Measurements from ENCODE around the gene OMA1. TPM values are rescaled to one million over a fixed set of nuclear protein-coding genes. Genes with fewer than 3 reads are reported as not detected.
"Not testable (repeated sequence)": the region's sequence is repeated elsewhere in the genome, so short reads cannot be mapped to it uniquely, and the experiment has no call there.

The OMA1 gene
- 45.5 and 51.2 TPM in 2 replicates for total RNA-seq (2014; rRNA removed; shearing (Covaris generic))
- 22.2 and 23.5 TPM in 2 replicates for polyA plus RNA-seq (2015; cell fraction: cytosol; rRNA removed)
- polyA plus RNA-seq (2015; cell fraction: nucleus; rRNA removed), result 43.5 and 57.7 TPM in 2 replicates

DNA sequence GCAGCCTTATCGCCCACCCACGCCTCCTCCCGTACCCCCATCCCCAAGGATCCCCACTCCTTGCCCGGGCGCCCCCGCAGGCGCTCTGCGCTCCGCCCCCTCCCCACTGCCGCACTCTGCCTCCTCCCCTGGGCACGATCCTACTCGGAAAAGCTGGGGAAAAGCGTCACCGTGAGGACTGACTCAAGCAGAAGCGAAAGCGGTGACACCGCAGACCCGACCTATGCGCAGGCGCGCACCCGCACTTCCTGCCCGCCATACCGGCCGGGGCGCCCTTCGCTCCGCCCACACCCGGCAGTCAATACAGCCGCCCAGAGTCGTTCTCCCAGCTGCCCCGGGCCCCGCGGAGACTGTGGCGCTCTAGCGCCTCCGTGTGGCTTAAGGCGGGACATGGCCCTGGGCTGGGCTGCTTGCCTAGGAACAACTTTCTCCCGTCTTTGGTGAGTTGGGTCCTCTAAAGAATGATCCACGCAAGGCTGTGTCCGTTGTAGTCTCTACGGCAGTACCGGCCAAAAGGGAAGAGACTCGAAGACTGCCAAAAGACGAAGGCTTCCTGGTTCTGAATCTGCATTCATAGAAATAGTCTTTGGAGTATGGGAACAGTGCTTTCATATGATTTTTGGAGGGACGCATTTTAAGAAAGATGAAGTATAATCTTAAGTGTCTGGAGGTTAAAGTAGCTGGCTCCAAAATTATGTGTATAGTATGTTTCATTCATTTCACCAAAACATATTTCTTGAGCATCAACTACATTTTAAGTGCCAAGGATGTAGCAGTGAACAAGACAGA, at the start of gene OMA1:
TSS of gene OMA1 (minus strand) at position 207 of the 789 bp plus-strand sequence. CDS start 7,432 bp downstream, outside the sequence.
- peak; percentile 94 for DNase-seq (ENCODE audit: low read depth, low spot score)
- in situ Hi-C loops (cut with HindIII; ENCODE audit: low pct_unique_long_range_greater_than_20kb, low sequenced_read_pairs), result no loop called here

DNA sequence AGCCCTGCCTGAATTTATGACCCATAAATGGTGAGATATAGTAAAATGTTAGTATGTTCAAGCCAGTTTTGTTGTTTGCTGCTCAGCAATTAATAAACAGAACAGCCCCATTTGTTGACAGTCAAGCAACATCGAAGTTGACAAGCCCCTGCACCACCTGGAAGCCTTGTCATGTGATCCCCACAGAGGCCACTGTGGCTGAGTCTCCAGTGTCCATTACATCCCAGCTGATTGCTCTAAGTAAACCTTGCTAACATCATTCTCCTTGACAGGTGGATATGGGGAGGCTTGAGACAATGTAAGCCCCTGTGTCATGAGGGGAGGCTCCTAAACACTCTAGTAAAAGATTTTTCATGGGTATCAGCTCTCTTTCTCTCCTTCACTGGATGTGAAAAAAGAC, 48.0 kb upstream of the OMA1 start:
- in situ Hi-C loops (cut with HindIII; ENCODE audit: low pct_unique_long_range_greater_than_20kb, low sequenced_read_pairs), result no loop called here
- DNase-seq (ENCODE audit: low read depth, low spot score), result no peak

DNA sequence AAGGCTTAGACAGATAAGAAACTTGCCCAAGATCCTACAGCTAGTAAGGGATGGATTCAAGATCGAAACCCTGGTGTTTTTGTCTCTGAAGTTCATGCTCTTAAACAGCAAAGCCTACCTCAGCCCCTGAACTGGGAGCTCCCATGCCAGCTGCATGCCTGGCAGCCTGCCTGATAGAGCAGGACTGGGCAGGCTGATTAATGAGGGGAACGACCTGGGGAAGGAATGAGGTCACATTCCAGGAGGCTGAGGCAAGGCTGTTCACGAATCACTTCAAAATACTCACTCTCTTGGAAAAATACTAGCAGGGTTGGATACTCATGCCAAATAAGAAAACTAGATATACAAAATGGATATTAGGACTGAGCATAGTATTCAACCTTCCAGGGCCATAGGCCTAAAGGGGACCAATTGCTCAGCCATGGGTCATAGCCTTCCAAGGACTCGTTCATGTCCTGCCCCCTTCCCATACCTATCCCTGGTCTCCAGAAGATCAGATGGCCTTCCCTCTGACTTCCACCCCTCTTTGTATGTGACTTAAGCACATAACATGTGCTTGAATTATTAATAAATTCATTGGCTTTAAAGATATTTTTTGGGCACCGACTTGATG, 46.1 kb upstream of the OMA1 start:
- DNase-seq (ENCODE audit: low read depth, low spot score), result no peak
- in situ Hi-C loops (cut with HindIII; ENCODE audit: low pct_unique_long_range_greater_than_20kb, low sequenced_read_pairs), result no loop called here

DNA sequence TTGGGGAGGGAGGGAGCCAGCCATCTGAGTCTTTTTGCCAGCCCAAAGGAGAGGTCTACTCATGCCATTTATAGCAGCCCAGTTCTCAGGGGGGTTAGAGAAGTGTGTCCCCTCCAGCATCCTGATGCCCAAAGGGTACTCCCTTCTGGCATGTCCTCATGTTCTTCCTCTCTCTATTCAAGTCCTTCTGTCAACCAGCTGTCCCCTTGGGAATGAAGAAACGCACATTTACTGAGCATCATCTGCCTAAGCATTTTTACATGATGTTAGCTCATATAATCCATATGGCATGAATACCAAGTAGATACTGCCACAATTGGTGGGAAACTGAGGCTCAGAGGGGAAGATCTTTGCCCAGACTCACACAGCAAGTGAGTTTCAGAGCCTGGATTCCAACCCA, 45.3 kb upstream of the OMA1 start:
- no peak for DNase-seq (ENCODE audit: low read depth, low spot score)
- in situ Hi-C loops (cut with HindIII; ENCODE audit: low pct_unique_long_range_greater_than_20kb, low sequenced_read_pairs), result no loop called here

DNA sequence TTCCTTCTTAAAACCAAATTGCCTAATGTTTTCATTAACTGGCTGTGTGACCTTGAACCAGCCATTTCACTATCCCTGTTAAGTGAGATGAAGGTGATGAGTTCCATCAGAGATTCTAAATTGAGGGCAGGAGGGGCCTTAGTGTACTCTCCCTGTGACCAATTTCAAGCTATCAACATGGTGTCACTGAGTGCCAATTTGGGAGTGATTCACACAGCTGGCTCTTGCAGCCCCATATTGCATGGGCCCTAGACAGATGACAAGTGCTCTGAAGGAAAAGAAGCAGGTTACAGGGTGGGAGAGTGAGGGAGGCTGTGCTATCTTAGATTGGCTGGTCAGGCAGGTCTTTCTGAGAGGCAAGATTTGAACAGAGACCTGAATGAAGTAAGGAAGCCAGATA, 43.5 kb upstream of the OMA1 start:
- no peak for DNase-seq (ENCODE audit: low read depth, low spot score)
- in situ Hi-C loops (cut with HindIII; ENCODE audit: low pct_unique_long_range_greater_than_20kb, low sequenced_read_pairs), result no loop called here

- DNase-seq (ENCODE audit: low read depth, low spot score), result no peak
- in situ Hi-C loops (cut with HindIII; ENCODE audit: low pct_unique_long_range_greater_than_20kb, low sequenced_read_pairs), result no loop called here
Measured at GRCh38 chr1:58588396-58588795, 41.9 kb upstream of the OMA1 start.

DNA sequence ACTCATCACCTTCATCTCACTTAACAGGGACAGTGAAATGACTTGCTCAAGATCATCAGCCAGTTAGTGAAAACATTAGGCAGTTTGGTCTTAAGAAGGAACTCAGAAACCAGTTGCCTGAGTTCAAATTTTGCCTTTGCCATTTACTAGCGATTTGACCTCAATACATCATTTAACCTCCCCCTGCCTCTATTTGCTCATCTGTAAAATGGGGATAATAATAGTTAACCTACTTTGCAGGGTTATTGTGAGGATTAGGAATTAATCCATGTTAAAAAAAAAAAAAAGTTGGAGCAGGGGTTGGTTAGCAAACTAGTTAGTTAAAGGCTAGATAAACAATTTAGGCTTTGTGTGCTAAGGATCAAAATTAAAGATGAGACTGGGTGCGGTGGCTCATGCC, 41.1 kb upstream of the OMA1 start:
- in situ Hi-C loops (cut with HindIII; ENCODE audit: low pct_unique_long_range_greater_than_20kb, low sequenced_read_pairs), result no loop called here
- DNase-seq (ENCODE audit: low read depth, low spot score), result no peak

- in situ Hi-C loops (cut with HindIII; ENCODE audit: low pct_unique_long_range_greater_than_20kb, low sequenced_read_pairs), result no loop called here
- peak; percentile 7 for DNase-seq (ENCODE audit: low read depth, low spot score)
Measured at GRCh38 chr1:58586271-58586670, 39.7 kb upstream of the OMA1 start.

- in situ Hi-C loops (cut with HindIII; ENCODE audit: low pct_unique_long_range_greater_than_20kb, low sequenced_read_pairs), result no loop called here
- DNase-seq (ENCODE audit: low read depth, low spot score), result no peak
Measured at GRCh38 chr1:58585581-58586151, 39.1 kb upstream of the OMA1 start.

DNA sequence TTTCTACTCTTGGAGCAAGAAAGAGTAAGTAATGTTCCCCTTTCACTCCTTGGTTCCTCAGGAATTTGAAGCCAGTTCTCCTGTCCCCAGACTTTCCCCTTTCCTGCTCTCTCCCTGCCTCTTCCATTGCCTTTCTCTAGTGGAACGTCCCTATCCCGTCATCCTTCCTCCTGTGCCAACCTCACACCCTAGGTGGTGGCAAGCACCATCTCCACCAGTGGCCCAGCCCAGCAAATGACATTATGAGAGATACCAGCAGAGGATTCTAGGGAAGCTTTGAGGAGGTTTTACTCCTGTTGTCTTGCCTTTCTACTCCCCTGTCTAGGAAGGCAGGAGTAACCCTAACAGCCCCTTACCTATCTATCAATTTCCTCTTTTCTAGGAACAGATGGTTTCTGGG, 38.6 kb upstream of the OMA1 start:
- in situ Hi-C loops (cut with HindIII; ENCODE audit: low pct_unique_long_range_greater_than_20kb, low sequenced_read_pairs), result no loop called here
- DNase-seq (ENCODE audit: low read depth, low spot score), result no peak

GRCh38 chr1:58584082-58584895, 37.8 kb upstream of the OMA1 start:
- no peak for DNase-seq (ENCODE audit: low read depth, low spot score)
- in situ Hi-C loops (cut with HindIII; ENCODE audit: low pct_unique_long_range_greater_than_20kb, low sequenced_read_pairs), result no loop called here

DNA sequence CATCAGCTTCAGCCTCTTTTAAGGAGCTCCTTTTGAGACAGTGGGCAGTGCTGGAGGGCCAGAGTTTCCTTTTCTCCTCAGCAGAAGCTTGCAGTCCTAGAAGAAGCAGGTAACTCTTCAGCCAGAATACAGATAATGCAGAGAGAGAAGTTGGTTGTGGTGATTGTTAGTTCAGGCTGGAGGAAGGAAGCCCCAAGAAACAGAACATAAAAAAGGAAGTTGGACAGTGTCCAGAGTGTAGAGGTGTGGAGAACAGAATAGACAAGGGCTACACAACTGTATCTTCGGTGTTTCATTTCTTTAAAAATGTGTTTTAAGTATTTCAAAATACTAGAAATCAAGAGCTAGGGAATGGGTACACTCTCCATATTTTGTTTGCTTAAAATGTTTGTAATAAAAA, 37.0 kb upstream of the OMA1 start:
- DNase-seq (ENCODE audit: low read depth, low spot score), result no peak
- in situ Hi-C loops (cut with HindIII; ENCODE audit: low pct_unique_long_range_greater_than_20kb, low sequenced_read_pairs), result no loop called here

DNA sequence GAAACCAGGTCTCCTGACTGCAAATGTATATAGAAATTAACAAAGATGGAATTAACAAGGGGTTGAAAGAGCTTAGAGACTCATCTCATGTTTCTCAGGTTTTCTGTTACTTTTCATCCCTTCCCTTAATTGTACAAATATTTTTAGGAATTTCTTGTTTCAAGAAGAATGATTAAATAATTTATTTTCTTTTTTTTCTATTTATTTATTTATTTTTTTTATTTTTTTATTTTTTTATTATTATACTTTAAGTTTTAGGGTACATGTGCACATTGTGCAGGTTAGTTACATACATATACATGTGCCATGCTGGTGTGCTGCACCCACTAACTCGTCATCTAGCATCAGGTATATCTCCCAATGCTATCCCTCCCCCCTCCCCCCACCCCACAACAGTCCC, 35.6 kb upstream of the OMA1 start:
- DNase-seq (ENCODE audit: low read depth, low spot score); in situ Hi-C loops (cut with HindIII; ENCODE audit: low pct_unique_long_range_greater_than_20kb, low sequenced_read_pairs): not testable (repeated sequence)

DNA sequence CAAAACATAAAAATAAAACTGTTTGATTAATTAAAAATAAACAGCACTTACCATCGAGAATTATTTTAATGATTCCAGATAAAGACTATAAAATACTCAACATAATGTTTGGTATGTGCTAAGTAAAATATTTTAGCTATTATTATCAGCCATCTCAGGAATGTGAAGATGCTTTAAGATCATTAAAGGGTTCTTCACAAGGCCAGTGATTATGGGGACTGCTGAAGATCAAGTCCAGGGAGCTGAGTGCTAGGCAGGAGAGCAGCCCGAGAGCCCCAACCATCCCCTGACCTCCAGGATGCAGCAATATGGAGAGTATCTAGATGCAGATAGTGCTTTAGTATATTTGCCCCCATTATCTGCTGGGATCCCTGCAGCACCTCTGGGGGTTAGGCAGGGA, 35.1 kb upstream of the OMA1 start:
- DNase-seq (ENCODE audit: low read depth, low spot score), result no peak
- in situ Hi-C loops (cut with HindIII; ENCODE audit: low pct_unique_long_range_greater_than_20kb, low sequenced_read_pairs), result no loop called here

DNA sequence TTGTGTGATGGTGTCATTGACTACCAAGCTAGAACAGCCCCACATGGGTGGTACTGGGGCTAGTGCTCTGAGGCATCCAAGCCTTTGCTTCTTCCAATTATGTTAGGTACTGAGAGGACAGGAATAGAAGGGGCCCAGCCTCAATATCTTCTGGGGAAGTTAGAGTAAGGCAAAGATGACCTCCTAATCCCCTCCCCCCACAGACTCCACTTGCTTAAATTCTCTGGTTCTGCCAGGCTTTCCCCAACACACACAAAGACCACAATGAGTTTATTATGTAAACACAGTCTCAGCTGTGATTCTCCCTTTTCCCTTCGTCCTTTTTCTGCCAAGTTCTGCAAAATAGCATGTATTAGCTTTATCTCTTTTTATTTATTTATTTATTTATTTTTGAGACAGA, 33.7 kb upstream of the OMA1 start:
- in situ Hi-C loops (cut with HindIII; ENCODE audit: low pct_unique_long_range_greater_than_20kb, low sequenced_read_pairs), result no loop called here
- DNase-seq (ENCODE audit: low read depth, low spot score), result no peak

- no peak for DNase-seq (ENCODE audit: low read depth, low spot score)
- in situ Hi-C loops (cut with HindIII; ENCODE audit: low pct_unique_long_range_greater_than_20kb, low sequenced_read_pairs), result no loop called here
Measured at GRCh38 chr1:58577654-58578030, 31.1 kb upstream of the OMA1 start.

DNA sequence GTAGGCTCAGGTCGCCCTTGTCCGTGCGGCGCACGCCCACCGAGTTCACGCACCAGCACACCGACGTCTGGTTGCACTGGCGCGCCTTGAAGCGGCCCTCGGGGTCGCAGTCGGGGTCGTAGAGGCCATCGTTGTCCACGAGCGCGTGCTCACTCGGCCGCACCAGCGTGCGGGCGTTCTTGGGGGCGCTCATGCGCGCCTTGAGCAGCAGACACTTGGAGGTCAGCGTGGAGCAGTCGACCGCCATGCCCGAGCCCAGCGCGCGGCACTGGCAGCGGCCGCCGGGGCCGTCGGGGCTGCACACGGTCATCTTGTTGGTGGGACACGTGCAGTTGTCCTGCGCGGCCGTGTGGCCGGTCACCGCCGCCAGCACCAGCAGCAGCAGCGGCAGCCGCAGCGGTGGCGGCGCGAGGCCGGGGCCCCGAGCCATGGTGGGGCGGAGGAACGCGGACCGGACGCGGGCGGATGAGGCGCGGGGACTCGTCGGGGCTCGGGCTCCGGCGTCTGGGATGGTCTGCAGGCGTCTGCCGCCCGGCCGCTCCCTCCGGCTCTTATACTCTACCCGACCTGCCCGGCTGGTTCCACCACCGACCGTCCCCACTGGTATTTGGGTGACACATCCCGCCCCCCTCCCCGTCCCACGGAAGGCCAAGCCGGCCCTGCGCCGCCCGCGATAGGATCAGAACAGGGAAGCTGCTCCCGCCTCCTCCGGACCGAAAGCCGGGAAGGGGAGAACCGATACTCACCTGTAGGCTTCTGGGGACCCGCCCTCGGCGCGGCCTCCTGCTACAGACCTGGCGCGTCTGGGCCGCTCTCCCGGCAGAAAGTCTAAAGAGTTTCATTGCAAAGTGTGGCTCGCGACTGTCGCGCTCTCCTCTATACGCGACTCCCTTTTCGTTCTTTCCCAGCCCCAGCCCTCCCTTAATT, 30.5 kb upstream of the OMA1 start, which contains the start of gene TACSTD2:
TSS of gene TACSTD2 (minus strand) at position 526 of the 927 bp plus-strand sequence. CDS start at position 430, 96 bp downstream.
- in situ Hi-C loops (cut with HindIII; ENCODE audit: low pct_unique_long_range_greater_than_20kb, low sequenced_read_pairs), result no loop called here
- no peak for DNase-seq (ENCODE audit: low read depth, low spot score)

Measured in SK-MEL-5 (cell line).